B cell (primary cell): Measurements from ENCODE around the gene RAPH1. TPM values are rescaled to one million over a fixed set of nuclear protein-coding genes. Genes with fewer than 3 reads are reported as not detected.

ENCODE experiments used
- ATAC-seq: fragments of 200-7000 bp; cut with Tn5 transposase; one replicate; pipeline ENCODE4 v1.10.0; 2021; ENCODE audit warnings: low read depth, mild to moderate bottlenecking, moderate number of reproducible peaks, moderate library complexity
- CTCF ChIA-PET: fragments of 350-600 bp; sonication (Branson Sonifier 250); formaldehyde crosslinking; loops from one replicate; lab custom pipeline; 2021; ENCODE audit warnings: antibody characterized with exemption, inconsistent platforms; lab: Charles Lee
- POLR2A ChIA-PET: fragments of 350-600 bp; sonication (Branson Sonifier 250); formaldehyde crosslinking; loops from one replicate; lab custom pipeline; 2021; ENCODE audit warnings: antibody characterized with exemption; lab: Charles Lee
- DNase-seq: peaks from one replicate; pipeline ENCODE4 v3.0.0; 2013
- H2AFZ ChIP-seq: 2 replicates; pipeline ENCODE4 v1.6.1; 2012; ENCODE audit warnings: mild to moderate bottlenecking, low read depth, low read length; ENCODE audit not compliant: insufficient read depth, poor library complexity, severe bottlenecking
- H3K27ac ChIP-seq, 2 donors: 1 replicate in 1 of 2; 2 replicates in 1 of 2; pipeline ENCODE4 v1.5.1; 2012 to 2013; ENCODE audit warnings: low read length in 2 of 2, mild to moderate bottlenecking in 2 of 2, moderate library complexity in 1 of 2
- H3K27me3 ChIP-seq, 4 experiments: fragments of 200-600 bp in 1 of 4; sonication (generic) in 1 of 4; replicated peaks in 1 of 4; 1 replicate in 2 of 4; 2 replicates in 2 of 4; pipeline versions ENCODE4 v1.6.1 to v1.7.0; 2013 to 2016; ENCODE audit warnings: low read length in 3 of 4, mild to moderate bottlenecking in 2 of 4, mixed read lengths in 1 of 4, moderate library complexity in 1 of 4; ENCODE audit not compliant: insufficient read depth in 4 of 4, control insufficient read depth in 3 of 4; ENCODE audit errors: control extremely low read depth in 1 of 4
- H3K36me3 ChIP-seq, 2 experiments: replicated peaks in 1 of 2; 1 replicate in 1 of 2; 2 replicates in 1 of 2; pipeline versions ENCODE4 v1.6.1 to v1.7.1; 2013; ENCODE audit warnings: low read length in 1 of 2; ENCODE audit not compliant: insufficient read depth in 2 of 2, control insufficient read depth in 1 of 2; ENCODE audit errors: control extremely low read depth in 1 of 2, extremely low read depth in 1 of 2
- H3K4me1 ChIP-seq, 2 donors: fragments of 200-600 bp in 1 of 2; sonication (generic) in 1 of 2; 1 replicate in 1 of 2; 2 replicates in 1 of 2; pipeline versions ENCODE4 v1.5.1 to v1.6.1; 2013 to 2017; ENCODE audit warnings: low read length in 2 of 2; ENCODE audit not compliant: control insufficient read depth in 2 of 2, insufficient read depth in 2 of 2
- H3K4me2 ChIP-seq: replicated peaks from 2 replicates; pipeline ENCODE3; 2012; ENCODE audit warnings: mild to moderate bottlenecking, low read depth, low read length; ENCODE audit not compliant: poor library complexity, severe bottlenecking
- H3K4me3 ChIP-seq, 5 experiments: fragments of 200-600 bp in 1 of 5; sonication (generic) in 1 of 5; 1 replicate in 3 of 5; 2 replicates in 2 of 5; pipeline versions ENCODE4 v1.5.1 to v1.7.0; 2011 to 2016; ENCODE audit warnings: low read length in 4 of 5, mild to moderate bottlenecking in 4 of 5, low read depth in 2 of 5, control low read depth in 1 of 5, moderate library complexity in 1 of 5; ENCODE audit not compliant: insufficient read depth in 1 of 5; ENCODE audit errors: control extremely low read depth in 1 of 5, extremely low read depth in 1 of 5
- H3K79me2 ChIP-seq: fragments of 200-600 bp; sonication (generic); one replicate; pipeline ENCODE4 v1.6.0; 2016; ENCODE audit warnings: low read length; ENCODE audit not compliant: control insufficient read depth, insufficient read depth
- H3K9ac ChIP-seq: fragments of 200-600 bp; sonication (generic); 2 replicates; pipeline ENCODE4 v1.6.1; 2017; ENCODE audit warnings: mild to moderate bottlenecking, low read length, moderate library complexity
- H3K9me3 ChIP-seq, 3 donors: one replicate each; pipeline versions ENCODE4 v1.6.1 to v1.7.1; 2013; ENCODE audit warnings: low read length in 2 of 3; ENCODE audit not compliant: control insufficient read depth in 2 of 3, insufficient read depth in 1 of 3; ENCODE audit errors: control extremely low read depth in 1 of 3
- H4K20me1 ChIP-seq: 2 replicates; pipeline ENCODE4 v1.6.0; 2012; ENCODE audit warnings: mild to moderate bottlenecking, low read length; ENCODE audit not compliant: insufficient read depth, control insufficient read depth, poor library complexity, severe bottlenecking
- H3K27ac Mint-ChIP-seq: one replicate; pipeline ENCODE4 v1.8.0; 2021; ENCODE audit warnings: mixed read lengths
- H3K27me3 Mint-ChIP-seq: one replicate; pipeline ENCODE4 v1.8.0; 2021; ENCODE audit warnings: mixed read lengths
- H3K4me1 Mint-ChIP-seq: one replicate; pipeline ENCODE4 v1.8.0; 2021; ENCODE audit warnings: mixed read lengths
- H3K4me3 Mint-ChIP-seq: one replicate; pipeline ENCODE4 v1.8.0; 2021; ENCODE audit warnings: mixed read lengths
- H3K9me3 Mint-ChIP-seq: one replicate; pipeline ENCODE4 v1.8.0; 2022; ENCODE audit warnings: mixed read lengths; ENCODE audit not compliant: insufficient read depth
- EZH2 ChIP-seq: IDR thresholded peaks from 2 replicates; pipeline ENCODE4 v1.6.1; 2012; ENCODE audit warnings: borderline replicate concordance, low read depth, mild to moderate bottlenecking, moderate library complexity, low read length; ENCODE audit not compliant: insufficient read depth, poor library complexity, severe bottlenecking
- intact Hi-C: fragments of 100-400 bp; cut with micrococcal nuclease; formaldehyde crosslinking; loops from one replicate; pipeline ENCODE4 v1.10.0; 2022
- polyA plus RNA-seq: library from polyadenylated mRNA; depleted of rRNA; stranded (reverse); fragments of >200 nt; gene quantifications from 2 replicates; pipeline ENCODE4 v1.2.3, GENCODE V29; 2012
- total RNA-seq, 2 donors: library from RNA; stranded (reverse); fragments of 120-200 nt in 1 of 2; gene quantifications; 1 replicate in 1 of 2; 2 replicates in 1 of 2; pipeline versions ENCODE4 v1.2.3 to v1.2.4, GENCODE V29; 2013 to 2022
- TF ChIP-seq, protein P1 (sequence below): fragments of 200-600 bp; IDR thresholded peaks from one replicate; pipeline ENCODE4 v1.8.0; 2022; ENCODE audit warnings: antibody characterized with exemption, mild to moderate bottlenecking

RAPH1 gene
- total and polyA plus RNA-seq, 2 donors (not counting 1 experiment from before 2014, with no cell fraction given) = 0.13 TPM; not detected in 1

DNA sequence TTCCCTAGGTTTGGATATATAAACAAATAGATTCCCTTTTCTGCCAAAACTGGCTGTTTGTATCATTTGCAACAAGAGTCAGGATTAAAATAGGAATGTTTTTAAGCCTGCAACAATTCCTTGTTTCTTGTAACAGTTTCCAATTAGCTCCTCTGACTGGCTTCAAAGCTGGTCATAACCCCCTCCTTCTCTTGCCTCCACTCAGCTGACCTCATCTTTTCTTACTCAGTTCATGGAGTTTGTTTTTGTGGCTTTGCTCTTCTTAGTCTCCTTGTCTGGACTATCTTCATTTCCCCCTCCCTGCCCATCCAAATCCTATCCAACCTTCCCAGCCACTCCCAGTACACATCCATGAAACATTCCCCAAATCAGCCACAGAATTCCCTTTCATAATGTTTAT is 14.3 kb upstream of the RAPH1 start:
- H3K4me1 ChIP-seq = no peaks in the 10 kb centered on the region
- ChIA-PET POLR2A (no interaction called here), CTCF (no interaction called here)
- no peaks in the 10 kb centered on the region for H3K79me2 ChIP-seq
- H2AFZ ChIP-seq = no peak overlapping the region
- no peaks in the 10 kb centered on the region for H3K9me3 Mint-ChIP-seq
- H3K27me3 ChIP-seq = peaks cover 0 to 5% (median 0%) of the 10 kb centered on the region in 4 experiments
- H3K4me2 ChIP-seq = no peak overlapping the region
- no peaks in the 10 kb centered on the region for H3K36me3 ChIP-seq
- ATAC-seq (no peak), DNase-seq (no peak)
- intact Hi-C loops = no loop called here
- no peak overlapping the region for H3K27ac ChIP-seq
- no peak overlapping the region for H3K4me3 Mint-ChIP-seq
- H3K9ac ChIP-seq = no peak overlapping the region
- H3K4me3 ChIP-seq = no peak overlapping the region
- no peak overlapping the region for H3K27ac Mint-ChIP-seq
- no peaks in the 10 kb centered on the region for H3K9me3 ChIP-seq
- H3K4me1 Mint-ChIP-seq = no peaks in the 10 kb centered on the region
- TF ChIP-seq EZH2 = no peak
- TF ChIP-seq, protein P1, sequence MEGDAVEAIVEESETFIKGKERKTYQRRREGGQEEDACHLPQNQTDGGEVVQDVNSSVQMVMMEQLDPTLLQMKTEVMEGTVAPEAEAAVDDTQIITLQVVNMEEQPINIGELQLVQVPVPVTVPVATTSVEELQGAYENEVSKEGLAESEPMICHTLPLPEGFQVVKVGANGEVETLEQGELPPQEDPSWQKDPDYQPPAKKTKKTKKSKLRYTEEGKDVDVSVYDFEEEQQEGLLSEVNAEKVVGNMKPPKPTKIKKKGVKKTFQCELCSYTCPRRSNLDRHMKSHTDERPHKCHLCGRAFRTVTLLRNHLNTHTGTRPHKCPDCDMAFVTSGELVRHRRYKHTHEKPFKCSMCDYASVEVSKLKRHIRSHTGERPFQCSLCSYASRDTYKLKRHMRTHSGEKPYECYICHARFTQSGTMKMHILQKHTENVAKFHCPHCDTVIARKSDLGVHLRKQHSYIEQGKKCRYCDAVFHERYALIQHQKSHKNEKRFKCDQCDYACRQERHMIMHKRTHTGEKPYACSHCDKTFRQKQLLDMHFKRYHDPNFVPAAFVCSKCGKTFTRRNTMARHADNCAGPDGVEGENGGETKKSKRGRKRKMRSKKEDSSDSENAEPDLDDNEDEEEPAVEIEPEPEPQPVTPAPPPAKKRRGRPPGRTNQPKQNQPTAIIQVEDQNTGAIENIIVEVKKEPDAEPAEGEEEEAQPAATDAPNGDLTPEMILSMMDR = no peak
- no peaks in the 10 kb centered on the region for H4K20me1 ChIP-seq
- H3K27me3 Mint-ChIP-seq = peaks cover 35% of the 10 kb centered on the region

DNA sequence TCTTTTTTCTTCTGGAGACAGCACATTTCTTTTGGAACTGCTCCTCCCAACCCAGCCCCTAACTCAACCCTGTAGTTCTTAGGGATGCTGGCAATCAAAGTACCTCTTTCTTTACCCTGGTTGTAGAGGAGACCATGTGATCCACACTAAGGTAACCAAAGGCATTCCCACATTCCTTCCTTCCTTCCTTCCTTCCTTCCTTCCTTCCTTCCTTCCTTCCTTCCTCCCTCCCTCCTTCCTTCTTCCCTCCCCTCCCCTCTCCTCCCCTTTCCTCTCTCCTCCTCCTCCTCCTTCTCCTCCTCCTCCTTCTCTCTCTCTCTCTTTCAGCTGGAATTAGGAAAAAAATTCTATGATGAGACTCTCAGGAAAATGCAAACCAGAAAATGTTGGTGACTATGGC is 13.8 kb upstream of the RAPH1 start:
- Histone ChIP-seq H2AFZ (no peak overlapping the region), H3K9ac (no peak overlapping the region), H3K27me3 (peaks cover 0 to 5% (median 0%) of the 10 kb centered on the region in 4 experiments), H3K36me3 (no peaks in the 10 kb centered on the region), H3K27ac (no peak overlapping the region), H3K4me1 (no peaks in the 10 kb centered on the region), H4K20me1 (no peaks in the 10 kb centered on the region), H3K9me3 (no peaks in the 10 kb centered on the region), H3K4me3 (no peak overlapping the region), H3K4me2 (no peak overlapping the region), H3K79me2 (no peaks in the 10 kb centered on the region)
- Mint-ChIP-seq H3K9me3 (no peaks in the 10 kb centered on the region), H3K27ac (no peak overlapping the region), H3K4me3 (no peak overlapping the region), H3K27me3 (peaks cover 33% of the 10 kb centered on the region), H3K4me1 (no peaks in the 10 kb centered on the region)
- no peak for TF ChIP-seq EZH2
- no peak for DNase-seq
- no peak for ATAC-seq
- ChIA-PET POLR2A (no interaction called here), CTCF (no interaction called here)
- intact Hi-C loops = no loop called here
